ENCODE data around the gene NTHL1.

NTHL1 gene

GRCh38 chr16:2047330-2048115 lies at the start of gene NTHL1, which contains the start of gene TSC2:
Gene NTHL1, minus strand, starts transcription at chr16:2047834. Its CDS starts 11 bp downstream, at chr16:2047823.
Gene TSC2, plus strand, starts transcription at chr16:2047985. Its CDS starts 631 bp downstream, at chr16:2048616.
- DNase-seq: peak; percentile 75

GRCh38 chr16:2096853-2097595 lies 49.4 kb upstream of the NTHL1 start:
- no peak for DNase-seq

GRCh38 chr16:2095918-2096582 lies 48.4 kb upstream of the NTHL1 start:
- no peak for DNase-seq

GRCh38 chr16:2095315-2095853 lies 47.8 kb upstream of the NTHL1 start:
- no peak for DNase-seq

GRCh38 chr16:2093793-2094192 lies 46.2 kb upstream of the NTHL1 start:
- no peak for DNase-seq

GRCh38 chr16:2092866-2093265 lies 45.2 kb upstream of the NTHL1 start:
- no peak for DNase-seq

GRCh38 chr16:2092256-2092620 lies 44.6 kb upstream of the NTHL1 start:
- no peak for DNase-seq

GRCh38 chr16:2091547-2092255 lies 44.1 kb upstream of the NTHL1 start:
- DNase-seq: no peak

- DNase-seq: no peak
Measured at GRCh38 chr16:2090777-2091546, 43.3 kb upstream of the NTHL1 start.

GRCh38 chr16:2090481-2090776 lies 42.8 kb upstream of the NTHL1 start:
- DNase-seq: no peak

GRCh38 chr16:2089706-2090480 lies 42.3 kb upstream of the NTHL1 start:
- DNase-seq: no peak

- DNase-seq: no peak
Measured at GRCh38 chr16:2088759-2089358, 41.2 kb upstream of the NTHL1 start.

- DNase-seq: no peak
Measured at GRCh38 chr16:2087748-2088631, 40.4 kb upstream of the NTHL1 start.

GRCh38 chr16:2086812-2087747 lies 39.4 kb upstream of the NTHL1 start:
- DNase-seq: no peak

- no peak for DNase-seq
Measured at GRCh38 chr16:2086106-2086742, 38.6 kb upstream of the NTHL1 start.

GRCh38 chr16:2085669-2086068 lies 38.0 kb upstream of the NTHL1 start:
- DNase-seq: no peak

GRCh38 chr16:2084895-2085625 lies 37.4 kb upstream of the NTHL1 start:
- no peak for DNase-seq
